H1 (cell line): Measurements from ENCODE around the gene SCN1B. TPM values are rescaled to one million over a fixed set of nuclear protein-coding genes. Genes with fewer than 3 reads are reported as not detected.

Experiments
- CTCF ChIA-PET: fragments of 300-600 bp; sonication (Branson Sonifier 250); formaldehyde crosslinking; loops from one replicate; lab custom pipeline; 2021; ENCODE audit not compliant: partially characterized antibody; lab: Charles Lee
- POLR2A ChIA-PET: fragments of 300-600 bp; sonication (Branson Sonifier 250); formaldehyde crosslinking; loops from one replicate; lab custom pipeline; 2021; ENCODE audit warnings: inconsistent platforms; ENCODE audit not compliant: partially characterized antibody; lab: Charles Lee
- DNase-seq, 2 experiments: peaks; one replicate each; pipeline versions ENCODE4 v3.0.0 to v3.0.0-alpha.2; 2010 to 2022; ENCODE audit warnings: low spot score in 2 of 2, low read depth in 1 of 2, mixed read lengths in 1 of 2
- FAIRE-seq: peaks from 2 replicates; lab custom pipeline; 2011; peaks lifted over from hg19 to GRCh38; lab: Jason Lieb, UNC
- H2AFZ ChIP-seq: 2 replicates; pipeline ENCODE4 v1.8.1; 2012; ENCODE audit warnings: low read length, inconsistent platforms
- H2AK5ac ChIP-seq: 2 replicates; pipeline ENCODE4 v1.6.1; 2013; ENCODE audit warnings: low read depth, low read length
- H2BK120ac ChIP-seq: replicated peaks from 2 replicates; pipeline ENCODE3; 2013; ENCODE audit warnings: low read depth, low read length, inconsistent platforms
- H2BK12ac ChIP-seq: 2 replicates; pipeline ENCODE4 v1.6.1; 2013; ENCODE audit warnings: low read depth, low read length
- H2BK15ac ChIP-seq: 2 replicates; pipeline ENCODE4 v1.6.1; 2013; ENCODE audit warnings: low read length
- H2BK20ac ChIP-seq: 2 replicates; pipeline ENCODE4 v1.6.1; 2013; ENCODE audit warnings: low read length
- H2BK5ac ChIP-seq: 2 replicates; pipeline ENCODE4 v1.6.1; 2013; ENCODE audit warnings: low read depth, low read length
- H3K14ac ChIP-seq: 2 replicates; pipeline ENCODE4 v1.6.1; 2013; ENCODE audit warnings: inconsistent platforms; ENCODE audit not compliant: insufficient read length
- H3K18ac ChIP-seq: 2 replicates; pipeline ENCODE4 v1.6.1; 2013; ENCODE audit warnings: low read length; ENCODE audit errors: extremely low read depth
- H3K23ac ChIP-seq: 2 replicates; pipeline ENCODE4 v1.6.1; 2013; ENCODE audit warnings: inconsistent platforms; ENCODE audit not compliant: insufficient read length
- H3K23me2 ChIP-seq: 2 replicates; pipeline ENCODE4 v1.6.1; 2013; ENCODE audit warnings: low read depth, low read length
- H3K27ac ChIP-seq: 2 replicates; pipeline ENCODE4 v1.6.1; 2011; ENCODE audit warnings: low read depth, low read length, inconsistent platforms
- H3K27me3 ChIP-seq, 4 experiments: replicated peaks in 1 of 4; 1 replicate in 1 of 4; 2 replicates in 3 of 4; pipeline versions ENCODE4 v1.6.1 to v1.8.1; 2011 to 2013; ENCODE audit warnings: low read length in 3 of 4, mild to moderate bottlenecking in 3 of 4, inconsistent platforms in 2 of 4, mixed read lengths in 2 of 4, moderate library complexity in 1 of 4; ENCODE audit not compliant: control insufficient read depth in 3 of 4, insufficient read depth in 3 of 4; ENCODE audit errors: extremely low read depth in 1 of 4
- H3K36me3 ChIP-seq, 4 experiments: 2 replicates each; pipeline versions ENCODE4 v1.6.1 to v1.8.1; 2011 to 2013; ENCODE audit warnings: mild to moderate bottlenecking in 4 of 4, low read length in 3 of 4, moderate library complexity in 2 of 4, control low read depth in 1 of 4, inconsistent platforms in 1 of 4; ENCODE audit not compliant: insufficient read depth in 4 of 4, control insufficient read depth in 2 of 4
- H3K4ac ChIP-seq: replicated peaks from 2 replicates; pipeline ENCODE3; 2013; ENCODE audit warnings: low read length, low read depth, mixed read lengths, inconsistent platforms; ENCODE audit not compliant: insufficient read length
- H3K4me1 ChIP-seq, 4 experiments: replicated peaks in 1 of 4; 1 replicate in 1 of 4; 2 replicates in 3 of 4; pipeline versions ENCODE4 v1.6.1 to v1.8.1; 2011 to 2013; ENCODE audit warnings: low read length in 3 of 4, inconsistent platforms in 2 of 4, mixed read lengths in 1 of 4; ENCODE audit not compliant: insufficient read depth in 4 of 4, control insufficient read depth in 3 of 4
- H3K4me2 ChIP-seq, 2 experiments: 2 replicates each; pipeline versions ENCODE4 v1.6.1 to v1.8.1; 2011 to 2013; ENCODE audit warnings: low read depth in 2 of 2, low read length in 2 of 2, control low read depth in 1 of 2, inconsistent platforms in 1 of 2, mild to moderate bottlenecking in 1 of 2; ENCODE audit not compliant: insufficient read depth in 1 of 2
- H3K4me3 ChIP-seq, 4 experiments: fragments of 200-600, 300-600 bp in 1 of 4; sonication (generic), shearing (Covaris generic), sonication (Bioruptor Twin) in 1 of 4; 2 replicates each; pipeline versions ENCODE4 v1.5.1 to v1.8.1; 2011 to 2016; ENCODE audit warnings: low read length in 4 of 4, low read depth in 3 of 4, control low read depth in 2 of 4, inconsistent platforms in 2 of 4, mild to moderate bottlenecking in 2 of 4, mixed read lengths in 1 of 4, moderate library complexity in 1 of 4; ENCODE audit not compliant: insufficient read depth in 2 of 4; ENCODE audit errors: extremely low read depth in 1 of 4
- H3K56ac ChIP-seq: replicated peaks from 2 replicates; pipeline ENCODE3; 2013; ENCODE audit warnings: low read depth, mild to moderate bottlenecking, mixed read lengths, low read length, inconsistent platforms; ENCODE audit not compliant: insufficient read length
- H3K79me1 ChIP-seq: 2 replicates; pipeline ENCODE4 v1.6.1; 2013; ENCODE audit warnings: low read depth, low read length, control low read depth
- H3K79me2 ChIP-seq, 2 experiments: 2 replicates each; pipeline versions ENCODE4 v1.6.1 to v1.8.1; 2012 to 2013; ENCODE audit warnings: low read length in 2 of 2, mild to moderate bottlenecking in 2 of 2, inconsistent platforms in 1 of 2; ENCODE audit not compliant: insufficient read depth in 2 of 2, control insufficient read depth in 1 of 2
- H3K9ac ChIP-seq, 4 experiments: replicated peaks in 1 of 4; 1 replicate in 1 of 4; 2 replicates in 3 of 4; pipeline versions ENCODE4 v1.6.1 to v1.8.1; 2011 to 2013; ENCODE audit warnings: low read depth in 3 of 4, low read length in 3 of 4, control low read depth in 2 of 4, mild to moderate bottlenecking in 2 of 4, moderate library complexity in 2 of 4, inconsistent platforms in 1 of 4; ENCODE audit errors: extremely low read depth in 1 of 4
- H3K9me3 ChIP-seq, 2 experiments: 2 replicates each; pipeline versions ENCODE4 v1.6.1 to v1.8.1; 2012 to 2013; ENCODE audit warnings: mild to moderate bottlenecking in 2 of 2, moderate library complexity in 2 of 2, control low read depth in 1 of 2, inconsistent platforms in 1 of 2, low read depth in 1 of 2, low read length in 1 of 2, mixed read lengths in 1 of 2; ENCODE audit not compliant: insufficient read depth in 2 of 2
- H4K20me1 ChIP-seq, 2 experiments: replicated peaks in 1 of 2; 2 replicates each; pipeline versions ENCODE3 to v1.8.1; 2011 to 2013; ENCODE audit warnings: inconsistent platforms in 2 of 2, low read length in 2 of 2, mild to moderate bottlenecking in 1 of 2; ENCODE audit not compliant: insufficient read depth in 2 of 2, control insufficient read depth in 1 of 2
- H4K5ac ChIP-seq: 2 replicates; pipeline ENCODE4 v1.6.1; 2013; ENCODE audit warnings: low read length, low read depth, mixed read lengths, inconsistent platforms; ENCODE audit not compliant: insufficient read length
- H4K8ac ChIP-seq: 2 replicates; pipeline ENCODE4 v1.8.0; 2013; ENCODE audit warnings: mild to moderate bottlenecking, moderate library complexity, low read length, inconsistent platforms; ENCODE audit not compliant: insufficient read depth; ENCODE audit errors: extremely low read depth
- H4K91ac ChIP-seq: replicated peaks from 2 replicates; pipeline ENCODE3; 2013; ENCODE audit warnings: low read length, mixed read lengths, inconsistent platforms; ENCODE audit not compliant: insufficient read length
- POLR2A ChIP-seq, 2 experiments: IDR thresholded peaks; 1 replicate in 1 of 2; 2 replicates in 1 of 2; pipeline ENCODE4 v1.6.1; 2011; ENCODE audit warnings: low read depth in 2 of 2, low read length in 2 of 2, mild to moderate bottlenecking in 2 of 2; ENCODE audit errors: control extremely low read depth in 1 of 2
- USF2 ChIP-seq: IDR thresholded peaks from 2 replicates; pipeline ENCODE4 v1.6.1; 2011; ENCODE audit warnings: low read length, improper control_type of control experiment
- polyA plus RNA-seq, 7 experiments: library from polyadenylated mRNA; depleted of rRNA in 3 of 7; stranded (reverse) in 5 of 7; unstranded in 2 of 7; fragments of >200 nt in 5 of 7; fragments of 200-250 nt in 2 of 7; gene quantifications; 1 replicate in 5 of 7; 2 replicates in 1 of 7; 4 replicates in 1 of 7; pipeline versions ENCODE4 v1.2.1 to v1.2.3, GENCODE V29; 2011 to 2013; ENCODE audit warnings: missing spikeins in 2 of 7, mixed read lengths in 2 of 7
- total RNA-seq: library from RNA; stranded (reverse); fragmentation: NEBNext Ultra II Directional; extraction: Animal tissue kit (Norgen Biotek cat#: 25700); gene quantifications from 2 replicates; pipeline ENCODE4 v1.2.1, GENCODE V29; 2021

SCN1B gene
- total and polyA plus RNA-seq, 2 of the 8 experiments (the other 6 are each of a cell fraction or from before 2014, with no cell fraction given), result 3.1 to 3.5 TPM

- POLR2A ChIA-PET, result interaction anchor here (0.8 to 1.1 kb wide), 2 partner anchors 11 to 16 kb away, joined by 3 read pairs; no protein-coding TSS in a partner anchor
- H3K23ac ChIP-seq, result no peak overlapping the region
- H3K4me1 ChIP-seq, result peaks cover 3 to 17% (median 8%) of the 10 kb centered on the region in 4 experiments; a peak in 6 of 7 replicates
- H3K56ac ChIP-seq, result no peak overlapping the region
- no peaks in the 10 kb centered on the region for H3K79me1 ChIP-seq
- H2BK12ac ChIP-seq, result no peak overlapping the region
- no peak overlapping the region for H3K4me2 ChIP-seq
- no peak overlapping the region for H2BK120ac ChIP-seq
- peak; percentile 79 for TF ChIP-seq USF2
- no peak for TF ChIP-seq POLR2A (IDR thresholded peaks at IDR 0.05; ENCODE audit: control extremely low read depth in 1 of 2, low read depth in 2 of 2, low read length in 2 of 2)
- TF ChIP-seq, all 59 proteins: peak for 1
- Histone ChIP-seq H2BK5ac (no peak overlapping the region), H3K79me2 (no peaks in the 10 kb centered on the region), H3K27me3 (peaks cover 0 to 2% (median 0%) of the 10 kb centered on the region in 4 experiments; a peak in 1 of 7 replicates), H3K4ac (no peak overlapping the region), H3K9me3 (no peaks in the 10 kb centered on the region; a peak in 1 of 4 replicates), H4K20me1 (no peaks in the 10 kb centered on the region), H4K91ac (no peak overlapping the region), H3K36me3 (no peaks in the 10 kb centered on the region), H4K5ac (no peak overlapping the region), H2BK20ac (no peak overlapping the region), H3K23me2 (peaks cover 2% of the 10 kb centered on the region; the same call in 1 of the 2 replicates), H3K18ac (no peak overlapping the region), H2AFZ (no peak overlapping the region), H3K14ac (no peak overlapping the region), H3K27ac (no peak overlapping the region), H4K8ac (no peak overlapping the region), H2AK5ac (no peak overlapping the region), H2BK15ac (no peak overlapping the region), H3K9ac (no peak overlapping the region), H3K4me3 (no peak overlapping the region)
- DNase-seq (no peak), FAIRE-seq (no peak)
- CTCF ChIA-PET, result interaction anchor here (0.9 to 4.5 kb wide), 8 partner anchors 17 to 91 kb away, joined by 3 to 28 read pairs (median 6); no protein-coding TSS in a partner anchor
Observed at GRCh38 chr19:35087393-35087792, 57.1 kb downstream of the SCN1B start.
